Mononuclear cell (primary cell): Measurements from ENCODE around the gene C19orf25. TPM values are rescaled to one million over a fixed set of nuclear protein-coding genes. Genes with fewer than 3 reads are reported as not detected.

ENCODE experiments used
- total RNA-seq: library from RNA; depleted of rRNA; stranded (reverse); fragments of >200 nt; gene quantifications from one replicate; pipeline ENCODE4 v1.2.3, GENCODE V29; 2012

C19orf25 gene
- total RNA-seq, 1 donor, result 11.4 TPM

Other genes with a start within 250 kb of the C19orf25 start
- not detected for gene CBARP, start 241.2 kb downstream of the C19orf25 start, total RNA-seq
- 10.4 TPM for gene ATP5F1D, start 237.5 kb downstream of the C19orf25 start, total RNA-seq
- gene MIDN, start 230.6 kb downstream of the C19orf25 start, total RNA-seq, result 67.0 TPM
- gene CIRBP, start 209.9 kb downstream of the C19orf25 start, total RNA-seq, result 455 TPM
- gene FAM174C, start 203.7 kb downstream of the C19orf25 start, total RNA-seq, result 16.3 TPM
- gene EFNA2, start 193.3 kb downstream of the C19orf25 start, total RNA-seq, result not detected
- gene NDUFS7, start 95.3 kb downstream of the C19orf25 start, total RNA-seq, result 21.1 TPM
- gene GAMT, start 77.7 kb downstream of the C19orf25 start, total RNA-seq, result 6.7 TPM
- 63.0 TPM for gene DAZAP1, start 71.6 kb downstream of the C19orf25 start, total RNA-seq
- gene RPS15, start 40.8 kb downstream of the C19orf25 start, total RNA-seq, result 1,183 TPM
- gene APC2, start 29.1 kb downstream of the C19orf25 start, total RNA-seq, result 0.10 TPM
- 1.2 TPM for gene PCSK4, start 11.1 kb upstream of the C19orf25 start, total RNA-seq
- 2.1 TPM for gene REEP6, start 12.0 kb upstream of the C19orf25 start, total RNA-seq
- 0.84 TPM for gene ADAMTSL5, start 33.8 kb upstream of the C19orf25 start, total RNA-seq
- not detected for gene PLK5, start 44.9 kb upstream of the C19orf25 start, total RNA-seq
- gene MEX3D, start 89.1 kb upstream of the C19orf25 start, total RNA-seq, result 2.1 TPM
- gene MBD3, start 113.7 kb upstream of the C19orf25 start, total RNA-seq, result 25.1 TPM
- 31.6 TPM for gene UQCR11, start 126.2 kb upstream of the C19orf25 start, total RNA-seq
- gene TCF3, start 173.4 kb upstream of the C19orf25 start, total RNA-seq, result 37.4 TPM